ENCODE measurements around the gene DIS3L2. TPM values are rescaled to one million over a fixed set of nuclear protein-coding genes. Genes with fewer than 3 reads are reported as not detected.
"Not testable (repeated sequence)": the region's sequence is repeated elsewhere in the genome, so short reads cannot be mapped to it uniquely, and the experiment has no call there.

DIS3L2 gene
- total RNA-seq, 1 donor from 2014 or later = 25.2 TPM

DNA sequence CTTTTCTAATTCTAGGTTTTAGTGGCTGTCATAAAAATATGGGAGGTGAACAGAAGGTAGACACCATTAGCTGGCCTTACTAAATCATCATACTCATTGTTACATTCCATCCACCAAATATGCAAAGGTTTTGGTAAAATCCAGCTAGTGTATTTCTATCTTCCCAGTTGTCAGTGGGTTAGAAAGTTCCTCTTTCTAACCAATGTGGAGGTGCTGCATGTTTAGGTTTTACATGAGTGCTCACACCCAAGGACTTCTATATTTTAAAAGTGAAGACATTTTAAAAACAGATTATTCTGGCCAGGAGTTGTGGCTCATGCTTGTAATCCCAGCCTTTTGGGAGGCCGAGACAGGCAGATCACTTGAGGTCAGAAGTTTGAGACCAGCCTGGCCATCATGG is 423.0 kb downstream of the DIS3L2 start:
- H3K36me3 ChIP-seq (ENCODE audit: control insufficient read depth, insufficient read depth, low read length) = no peaks in the 10 kb centered on the region
- no peak overlapping the region for H3K4me3 ChIP-seq (ENCODE audit: low read depth, low read length)
- DNase-seq (ENCODE audit: low read depth) = no peak
- peaks cover 69% of the 10 kb centered on the region for H3K27me3 ChIP-seq (ENCODE audit: control insufficient read depth, insufficient read depth, low read length)
- TF ChIP-seq, protein P1, sequence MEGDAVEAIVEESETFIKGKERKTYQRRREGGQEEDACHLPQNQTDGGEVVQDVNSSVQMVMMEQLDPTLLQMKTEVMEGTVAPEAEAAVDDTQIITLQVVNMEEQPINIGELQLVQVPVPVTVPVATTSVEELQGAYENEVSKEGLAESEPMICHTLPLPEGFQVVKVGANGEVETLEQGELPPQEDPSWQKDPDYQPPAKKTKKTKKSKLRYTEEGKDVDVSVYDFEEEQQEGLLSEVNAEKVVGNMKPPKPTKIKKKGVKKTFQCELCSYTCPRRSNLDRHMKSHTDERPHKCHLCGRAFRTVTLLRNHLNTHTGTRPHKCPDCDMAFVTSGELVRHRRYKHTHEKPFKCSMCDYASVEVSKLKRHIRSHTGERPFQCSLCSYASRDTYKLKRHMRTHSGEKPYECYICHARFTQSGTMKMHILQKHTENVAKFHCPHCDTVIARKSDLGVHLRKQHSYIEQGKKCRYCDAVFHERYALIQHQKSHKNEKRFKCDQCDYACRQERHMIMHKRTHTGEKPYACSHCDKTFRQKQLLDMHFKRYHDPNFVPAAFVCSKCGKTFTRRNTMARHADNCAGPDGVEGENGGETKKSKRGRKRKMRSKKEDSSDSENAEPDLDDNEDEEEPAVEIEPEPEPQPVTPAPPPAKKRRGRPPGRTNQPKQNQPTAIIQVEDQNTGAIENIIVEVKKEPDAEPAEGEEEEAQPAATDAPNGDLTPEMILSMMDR (IDR thresholded peaks at IDR 0.05; ENCODE audit: insufficient read depth, low read length, poor library complexity, severe bottlenecking) = no peak

DNA sequence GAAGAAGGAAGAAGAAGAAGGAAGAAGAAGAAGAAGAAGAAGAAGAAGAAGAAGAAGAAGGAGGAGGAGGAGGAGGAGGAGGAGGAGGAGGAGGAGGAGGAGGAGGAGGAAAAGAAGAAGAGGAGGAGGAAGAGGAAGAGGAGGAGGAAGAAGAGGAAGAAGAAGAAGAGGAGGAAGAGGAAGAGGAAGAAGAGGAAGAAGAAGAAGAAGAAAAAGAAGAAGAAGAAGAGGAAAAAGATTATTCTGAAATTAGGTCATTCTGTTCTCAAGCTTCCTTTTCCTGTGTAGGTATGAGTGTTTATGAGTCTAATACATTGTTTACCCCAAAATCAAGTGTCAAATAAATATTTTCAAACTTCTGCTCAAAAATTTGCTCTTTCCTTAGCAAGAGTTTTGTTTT is 423.5 kb downstream of the DIS3L2 start:
- not testable (repeated sequence) for H3K4me3 ChIP-seq (ENCODE audit: low read depth, low read length); H3K36me3 ChIP-seq (ENCODE audit: control insufficient read depth, insufficient read depth, low read length); DNase-seq (ENCODE audit: low read depth)
- peaks cover 70% of the 10 kb centered on the region for H3K27me3 ChIP-seq (ENCODE audit: control insufficient read depth, insufficient read depth, low read length)

GRCh38 chr2:232385660-232386489 is 424.4 kb downstream of the DIS3L2 start:
- DNase-seq (ENCODE audit: low read depth) = no peak
- Histone ChIP-seq H3K4me3 (ENCODE audit: low read depth, low read length) (no peak overlapping the region), H3K36me3 (ENCODE audit: control insufficient read depth, insufficient read depth, low read length) (no peaks in the 10 kb centered on the region), H3K27me3 (ENCODE audit: control insufficient read depth, insufficient read depth, low read length) (peaks cover 75% of the 10 kb centered on the region)
- TF ChIP-seq, protein P1 (IDR thresholded peaks at IDR 0.05; ENCODE audit: insufficient read depth, low read length, poor library complexity, severe bottlenecking) = no peak

DNA sequence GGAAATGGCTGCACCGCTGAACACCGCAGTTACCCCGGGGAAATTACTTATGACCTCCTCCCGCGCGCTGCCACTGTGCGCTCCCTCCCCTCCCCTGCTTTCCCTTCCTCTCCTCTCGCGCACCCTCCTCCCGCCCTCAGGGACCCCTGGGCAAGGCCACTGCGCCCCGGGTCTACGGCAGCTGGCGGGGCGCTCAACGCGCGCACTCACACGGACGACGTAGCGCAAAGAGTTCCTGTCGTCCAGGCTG is 424.9 kb downstream of the DIS3L2 start:
- TF ChIP-seq, protein P1 (IDR thresholded peaks at IDR 0.05; ENCODE audit: insufficient read depth, low read length, poor library complexity, severe bottlenecking) = no peak
- H3K4me3 ChIP-seq (ENCODE audit: low read depth, low read length) = no peak overlapping the region
- no peaks in the 10 kb centered on the region for H3K36me3 ChIP-seq (ENCODE audit: control insufficient read depth, insufficient read depth, low read length)
- H3K27me3 ChIP-seq (ENCODE audit: control insufficient read depth, insufficient read depth, low read length) = peaks cover 71% of the 10 kb centered on the region
- DNase-seq (ENCODE audit: low read depth) = no peak

Other genes starting within 250 kb of the DIS3L2 start
- 30.5 and 34.6 TPM in 2 replicates for gene PDE6D, start 180.4 kb upstream of the DIS3L2 start, total RNA-seq
- gene COPS7B, start 175.3 kb upstream of the DIS3L2 start, total RNA-seq = 30.5 and 30.9 TPM in 2 replicates
- not detected in 2 replicates for gene NPPC, start 35.3 kb upstream of the DIS3L2 start, total RNA-seq

All from kidney epithelial cell (primary cell).